H1 (cell line): Measurements from ENCODE around the gene MAP4K1. TPM values are rescaled to one million over a fixed set of nuclear protein-coding genes. Genes with fewer than 3 reads are reported as not detected.
A peak's percentile ranks its signal among the peaks of the same experiment; 100 is the strongest.

Experiments used
- CEBPB ChIP-seq: IDR thresholded peaks from 2 replicates; pipeline ENCODE4 v1.6.1; 2012; ENCODE audit warnings: low read depth, low read length
- CHD1 ChIP-seq: IDR thresholded peaks from 2 replicates; pipeline ENCODE4 v1.6.1; 2012; ENCODE audit warnings: low read depth, low read length, improper control_type of control experiment
- EGR1 ChIP-seq: IDR thresholded peaks from 2 replicates; pipeline ENCODE4 v1.6.1; 2011; ENCODE audit warnings: low read depth, low read length, borderline replicate concordance
- KDM4A ChIP-seq: IDR thresholded peaks from one replicate; pipeline ENCODE4 v1.7.1; 2012; ENCODE audit warnings: low read depth, mild to moderate bottlenecking, moderate library complexity, low read length, inconsistent platforms; ENCODE audit not compliant: severe bottlenecking
- MAFK ChIP-seq: IDR thresholded peaks from 2 replicates; pipeline ENCODE4 v1.6.1; 2012; ENCODE audit warnings: low read depth, mild to moderate bottlenecking, improper control_type of control experiment, low read length
- PHF8 ChIP-seq: fragments of 200-600 bp; sonication (generic); conservative IDR thresholded peaks from 2 replicates; pipeline ENCODE4 v1.7.1; 2012; ENCODE audit warnings: low read depth, mild to moderate bottlenecking, inconsistent platforms, low read length, moderate library complexity
- POLR2A ChIP-seq, 2 experiments: IDR thresholded peaks; 1 replicate in 1 of 2; 2 replicates in 1 of 2; pipeline ENCODE4 v1.6.1; 2011; ENCODE audit warnings: low read depth in 2 of 2, low read length in 2 of 2, mild to moderate bottlenecking in 2 of 2; ENCODE audit errors: control extremely low read depth in 1 of 2
- SP4 ChIP-seq: IDR thresholded peaks from 2 replicates; pipeline ENCODE4 v1.6.1; 2012; ENCODE audit warnings: low read length, inconsistent platforms
- TAF1 ChIP-seq: IDR thresholded peaks from 2 replicates; pipeline ENCODE4 v1.6.1; 2011; ENCODE audit warnings: mild to moderate bottlenecking, low read depth, low read length
- polyA plus RNA-seq, 7 experiments: library from polyadenylated mRNA; depleted of rRNA in 3 of 7; stranded (reverse) in 5 of 7; unstranded in 2 of 7; fragments of >200 nt in 5 of 7; fragments of 200-250 nt in 2 of 7; gene quantifications; 1 replicate in 5 of 7; 2 replicates in 1 of 7; 4 replicates in 1 of 7; pipeline versions ENCODE4 v1.2.1 to v1.2.3, GENCODE V29; 2011 to 2013; ENCODE audit warnings: missing spikeins in 2 of 7, mixed read lengths in 2 of 7
- total RNA-seq: library from RNA; stranded (reverse); fragmentation: NEBNext Ultra II Directional; extraction: Animal tissue kit (Norgen Biotek cat#: 25700); gene quantifications from 2 replicates; pipeline ENCODE4 v1.2.1, GENCODE V29; 2021

MAP4K1 gene
- total and polyA plus RNA-seq, 2 of the 8 experiments (the other 6 are each of a cell fraction or from before 2014, with no cell fraction given), result 9.0 to 10.4 TPM

DNA sequence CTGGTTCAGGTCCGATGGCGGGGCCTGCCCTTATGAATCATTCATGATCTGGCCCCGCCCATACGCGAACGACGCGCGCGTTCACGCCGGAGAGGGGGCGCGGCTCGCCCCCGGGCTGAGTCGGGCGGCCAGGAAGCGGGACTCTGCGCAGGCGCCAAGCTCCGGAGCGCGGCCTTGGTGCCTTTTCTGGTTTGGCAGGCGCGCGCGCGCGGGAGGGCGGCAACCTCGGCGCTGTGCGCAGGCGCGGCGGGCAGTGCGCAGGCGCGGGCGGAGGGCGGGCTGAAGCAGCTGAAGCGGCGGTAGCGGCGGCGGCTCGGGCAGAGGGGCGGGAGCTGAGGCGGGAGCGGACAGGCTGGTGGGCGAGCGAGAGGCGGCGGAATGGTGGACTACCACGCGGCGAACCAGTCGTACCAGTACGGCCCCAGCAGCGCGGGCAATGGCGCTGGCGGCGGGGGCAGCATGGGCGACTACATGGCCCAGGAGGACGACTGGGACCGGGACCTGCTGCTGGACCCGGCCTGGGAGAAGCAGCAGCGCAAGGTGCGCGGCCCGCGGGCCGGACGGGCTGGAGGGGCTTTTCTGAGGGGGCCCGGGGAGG is 29.7 kb upstream of the MAP4K1 start, which contains the start of gene ACTN4 (continued):
- TF ChIP-seq CHD1 (no peak; the same call in 1 of the 2 replicates), SP4 (no peak), TAF1 (peak; percentile 95), EGR1 (0 out of 2 replicates have a peak, but pooled peaks have one; percentile 31), POLR2A (IDR thresholded peaks at IDR 0.05; ENCODE audit: control extremely low read depth in 1 of 2, low read depth in 2 of 2, low read length in 2 of 2) (peak; percentile 92 to 93), KDM4A (peak; percentile 33), CEBPB (no peak), MAFK (no peak), PHF8 (peak; percentile 96)
